GM04503 (cell line): ENCODE results near the gene PCDHGA4.
"Not testable (repeated sequence)": the region's sequence is repeated elsewhere in the genome, so short reads cannot be mapped to it uniquely, and the experiment has no call there.

Experiments
- DNase-seq: peaks from one replicate; pipeline ENCODE4 v3.0.0-alpha.2; 2012; ENCODE audit warnings: low read depth

The PCDHGA4 gene

DNA sequence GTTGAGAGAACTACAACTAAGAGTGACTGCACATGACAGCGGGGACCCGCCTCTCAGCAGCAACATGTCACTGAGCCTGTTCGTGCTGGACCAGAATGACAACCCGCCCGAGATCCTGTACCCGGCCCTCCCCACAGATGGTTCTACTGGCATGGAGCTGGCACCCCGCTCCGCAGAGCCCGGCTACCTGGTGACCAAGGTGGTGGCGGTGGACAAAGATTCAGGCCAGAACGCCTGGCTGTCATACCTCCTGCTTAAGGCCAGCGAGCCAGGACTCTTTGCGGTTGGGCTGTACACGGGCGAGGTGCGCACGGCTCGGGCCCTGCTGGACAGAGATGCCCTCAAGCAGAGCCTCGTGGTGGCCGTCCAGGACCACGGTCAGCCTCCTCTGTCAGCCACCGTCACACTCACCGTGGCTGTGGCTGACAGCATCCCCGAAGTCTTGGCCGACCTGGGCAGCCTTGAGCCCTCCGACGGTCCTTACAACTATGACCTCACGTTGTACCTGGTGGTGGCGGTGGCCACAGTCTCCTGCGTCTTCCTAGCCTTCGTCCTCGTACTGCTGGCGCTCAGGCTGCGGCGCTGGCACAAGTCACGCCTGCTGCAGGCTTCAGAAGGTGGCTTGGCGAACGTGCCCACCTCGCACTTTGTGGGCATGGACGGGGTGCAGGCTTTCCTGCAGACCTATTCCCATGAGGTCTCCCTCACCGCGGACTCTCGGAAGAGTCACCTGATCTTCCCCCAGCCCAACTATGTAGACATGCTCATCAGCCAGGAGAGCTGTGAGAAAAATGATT, 29.8 kb downstream of the PCDHGA4 start:
- no peak for DNase-seq

- peak; percentile 21 for DNase-seq
Measured at GRCh38 chr5:141387557-141388311, 32.9 kb downstream of the PCDHGA4 start, which contains the start of gene PCDHGB4. Gene PCDHGB4, plus strand, starts transcription at chr5:141387698. Its CDS starts 187 bp downstream, at chr5:141387885.

DNA sequence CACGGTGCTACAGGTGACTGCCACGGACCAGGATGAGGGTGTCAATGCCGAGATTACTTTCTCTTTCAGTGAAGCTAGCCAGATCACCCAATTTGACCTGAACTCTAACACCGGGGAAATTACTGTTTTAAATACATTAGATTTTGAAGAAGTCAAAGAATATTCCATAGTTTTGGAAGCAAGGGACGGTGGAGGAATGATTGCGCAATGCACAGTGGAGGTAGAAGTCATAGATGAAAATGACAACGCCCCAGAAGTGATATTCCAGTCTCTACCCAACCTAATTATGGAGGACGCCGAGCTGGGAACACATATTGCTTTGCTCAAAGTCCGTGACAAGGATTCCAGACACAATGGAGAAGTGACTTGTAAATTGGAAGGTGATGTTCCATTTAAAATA, 33.8 kb downstream of the PCDHGA4 start:
- no peak for DNase-seq

DNA sequence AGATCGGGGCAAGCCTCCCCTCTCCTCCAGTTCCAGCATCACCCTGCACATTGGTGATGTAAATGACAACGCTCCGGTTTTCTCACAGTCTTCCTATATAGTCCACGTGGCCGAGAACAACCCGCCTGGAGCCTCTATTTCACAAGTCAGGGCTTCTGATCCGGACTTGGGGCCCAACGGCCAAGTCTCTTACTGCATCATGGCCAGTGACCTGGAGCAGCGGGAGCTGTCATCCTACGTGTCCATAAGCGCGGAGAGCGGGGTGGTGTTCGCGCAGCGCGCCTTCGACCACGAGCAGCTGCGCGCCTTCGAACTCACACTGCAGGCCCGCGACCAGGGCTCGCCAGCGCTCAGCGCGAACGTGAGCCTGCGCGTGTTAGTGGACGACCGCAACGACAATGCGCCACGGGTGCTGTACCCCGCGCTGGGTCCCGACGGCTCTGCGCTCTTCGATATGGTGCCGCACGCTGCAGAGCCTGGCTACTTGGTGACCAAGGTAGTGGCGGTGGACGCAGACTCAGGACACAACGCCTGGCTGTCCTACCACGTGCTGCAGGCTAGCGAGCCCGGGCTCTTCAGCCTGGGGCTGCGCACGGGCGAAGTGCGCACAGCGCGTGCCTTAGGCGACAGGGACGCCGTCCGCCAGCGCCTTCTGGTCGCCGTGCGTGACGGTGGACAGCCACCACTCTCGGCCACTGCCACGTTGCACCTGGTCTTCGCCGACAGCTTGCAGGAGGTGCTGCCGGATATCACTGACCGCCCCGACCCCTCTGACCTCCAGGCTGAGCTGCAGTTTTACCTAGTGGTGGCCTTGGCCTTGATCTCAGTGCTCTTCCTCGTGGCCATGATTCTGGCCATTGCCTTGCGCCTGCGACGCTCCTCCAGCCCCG, 34.6 kb downstream of the PCDHGA4 start:
- DNase-seq, result no peak

GRCh38 chr5:141392429-141393198, 37.8 kb downstream of the PCDHGA4 start, which contains the start of gene PCDHGA8:
Gene PCDHGA8, plus strand, starts transcription at chr5:141392633. Its CDS starts 181 bp downstream, at chr5:141392814.
- no peak for DNase-seq

DNA sequence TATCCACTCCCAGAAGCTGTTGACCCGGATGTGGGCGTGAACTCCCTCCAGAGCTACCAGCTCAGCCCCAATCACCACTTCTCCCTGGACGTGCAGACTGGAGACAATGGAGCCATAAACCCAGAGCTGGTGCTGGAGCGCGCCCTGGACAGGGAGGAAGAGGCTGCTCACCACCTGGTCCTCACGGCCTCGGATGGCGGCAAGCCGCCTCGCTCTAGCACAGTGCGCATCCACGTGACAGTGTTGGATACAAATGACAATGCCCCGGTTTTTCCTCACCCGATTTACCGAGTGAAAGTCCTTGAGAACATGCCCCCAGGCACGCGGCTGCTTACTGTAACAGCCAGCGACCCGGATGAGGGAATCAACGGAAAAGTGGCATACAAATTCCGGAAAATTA, 38.4 kb downstream of the PCDHGA4 start:
- DNase-seq, result no peak

- not testable (repeated sequence) for DNase-seq
Measured at GRCh38 chr5:141394401-141395187, 39.8 kb downstream of the PCDHGA4 start.

DNA sequence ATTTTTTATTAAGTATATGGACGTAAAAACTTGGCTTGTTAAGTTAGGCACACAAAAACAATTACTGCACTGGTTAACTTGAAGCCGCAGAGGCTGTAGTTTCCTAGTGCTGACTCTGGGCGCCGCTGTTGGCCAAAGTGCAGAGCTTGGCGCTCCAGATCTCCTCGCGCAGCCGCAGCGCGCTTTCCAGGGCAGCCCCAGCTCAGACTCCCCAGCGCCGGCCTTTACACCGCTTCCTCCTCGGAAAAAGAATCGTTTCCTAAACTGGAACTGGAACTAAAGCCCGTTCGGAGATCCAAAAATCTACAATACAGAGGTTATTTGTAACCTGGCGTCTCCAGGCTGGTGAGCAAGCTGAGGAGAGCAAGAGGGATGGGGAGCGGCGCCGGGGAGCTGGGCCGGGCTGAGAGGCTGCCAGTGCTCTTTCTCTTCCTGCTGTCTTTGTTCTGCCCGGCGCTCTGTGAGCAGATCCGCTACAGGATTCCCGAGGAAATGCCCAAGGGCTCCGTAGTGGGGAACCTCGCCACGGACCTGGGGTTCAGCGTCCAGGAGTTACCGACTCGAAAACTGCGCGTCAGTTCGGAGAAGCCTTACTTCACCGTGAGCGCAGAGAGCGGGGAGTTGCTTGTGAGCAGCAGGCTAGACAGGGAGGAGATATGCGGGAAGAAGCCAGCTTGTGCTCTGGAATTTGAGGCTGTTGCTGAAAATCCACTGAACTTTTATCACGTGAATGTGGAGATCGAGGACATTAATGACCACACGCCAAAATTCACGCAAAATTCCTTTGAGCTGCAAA, 43.1 kb downstream of the PCDHGA4 start, which contains the start of gene PCDHGB5:
PCDHGB5 (plus strand) TSS at position 192 of the 796 bp plus-strand sequence; CDS start at position 373, 181 bp downstream.
- not testable (repeated sequence) for DNase-seq

DNA sequence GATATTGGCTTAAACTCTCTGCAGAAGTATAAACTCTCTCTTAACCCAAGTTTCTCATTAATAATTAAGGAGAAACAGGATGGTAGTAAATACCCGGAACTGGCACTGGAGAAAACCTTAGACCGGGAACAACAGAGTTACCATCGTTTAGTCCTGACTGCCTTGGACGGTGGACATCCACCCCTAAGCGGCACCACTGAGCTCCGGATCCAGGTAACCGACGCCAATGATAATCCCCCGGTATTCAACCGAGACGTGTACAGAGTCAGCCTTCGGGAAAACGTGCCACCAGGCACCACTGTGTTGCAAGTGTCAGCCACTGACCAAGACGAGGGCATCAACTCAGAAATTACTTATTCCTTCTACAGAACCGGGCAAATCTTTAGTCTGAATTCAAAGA, 43.8 kb downstream of the PCDHGA4 start:
- DNase-seq, result no peak

DNA sequence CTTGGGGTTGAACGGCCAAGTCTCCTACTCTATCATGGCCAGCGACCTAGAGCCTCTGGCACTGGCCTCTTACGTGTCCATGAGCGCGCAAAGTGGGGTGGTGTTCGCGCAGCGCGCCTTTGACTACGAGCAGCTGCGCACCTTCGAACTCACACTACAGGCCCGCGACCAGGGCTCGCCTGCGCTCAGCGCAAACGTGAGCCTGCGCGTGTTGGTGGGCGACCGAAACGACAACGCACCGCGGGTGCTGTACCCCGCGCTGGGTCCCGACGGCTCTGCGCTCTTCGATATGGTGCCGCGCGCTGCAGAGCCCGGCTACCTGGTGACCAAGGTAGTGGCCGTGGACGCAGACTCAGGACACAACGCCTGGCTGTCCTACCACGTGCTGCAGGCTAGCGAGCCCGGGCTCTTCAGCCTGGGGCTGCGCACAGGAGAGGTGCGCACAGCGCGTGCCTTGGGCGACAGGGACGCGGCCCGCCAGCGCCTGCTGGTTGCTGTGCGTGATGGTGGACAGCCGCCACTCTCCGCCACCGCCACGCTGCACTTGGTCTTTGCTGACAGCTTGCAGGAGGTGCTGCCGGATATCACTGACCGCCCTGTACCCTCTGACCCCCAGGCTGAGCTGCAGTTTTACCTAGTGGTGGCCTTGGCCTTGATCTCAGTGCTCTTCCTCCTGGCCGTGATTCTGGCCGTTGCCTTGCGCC, 44.9 kb downstream of the PCDHGA4 start:
- no peak for DNase-seq

DNA sequence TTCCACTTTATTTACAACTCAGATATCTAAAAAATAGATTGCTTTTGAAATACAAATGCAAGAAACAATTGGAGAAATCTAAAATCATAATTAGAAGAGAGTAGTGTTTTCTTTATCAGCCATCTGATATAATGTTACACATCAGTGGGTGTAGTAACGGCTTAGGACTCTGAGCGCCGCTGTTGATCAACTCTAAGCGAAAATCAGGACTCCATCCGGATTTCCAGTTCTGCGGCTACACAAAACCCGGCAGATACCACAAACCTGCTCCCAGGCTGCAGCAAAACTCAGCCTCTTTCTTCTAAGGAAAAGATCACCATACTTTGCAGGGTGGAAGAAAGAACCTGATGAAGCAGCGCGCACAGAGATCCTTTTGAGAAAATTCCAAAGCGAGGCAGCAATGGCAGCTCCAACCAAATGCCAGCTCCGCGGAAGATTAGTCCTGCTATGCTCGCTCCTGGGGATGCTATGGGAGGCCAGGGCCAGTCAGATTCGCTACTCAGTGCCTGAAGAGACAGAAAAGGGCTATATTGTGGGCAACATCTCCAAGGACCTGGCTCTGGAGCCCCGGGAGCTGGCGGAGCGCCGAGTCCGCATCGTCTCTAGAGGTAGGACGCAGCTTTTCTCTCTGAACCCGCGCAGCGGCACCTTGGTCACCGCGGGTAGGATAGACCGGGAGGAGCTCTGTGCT, 47.9 kb downstream of the PCDHGA4 start, which contains the start of gene PCDHGA9:
PCDHGA9 (plus strand) TSS at position 226 of the 691 bp plus-strand sequence; CDS start at position 401, 175 bp downstream.
- DNase-seq, result no peak

- DNase-seq, result no peak
Measured at GRCh38 chr5:141403387-141403786, 48.6 kb downstream of the PCDHGA4 start.
